NCI-H345 treated with DMSO at 0.1 percent for 48 hours (cell line): ENCODE results near the gene CMBL.
"Not testable (repeated sequence)": the region's sequence is repeated elsewhere in the genome, so short reads cannot be mapped to it uniquely, and the experiment has no call there.

Source experiments
- DNase-seq: peaks from one replicate; lab custom pipeline; 2025; ENCODE audit not compliant: unreplicated experiment; lab: John Stamatoyannopoulos, UW

CMBL gene

GRCh38 chr5:10262121-10262774 lies 45.5 kb downstream of the CMBL start:
- no peak for DNase-seq

- DNase-seq, result no peak
Observed at GRCh38 chr5:10261065-10261464, 46.6 kb downstream of the CMBL start.

- DNase-seq, result no peak
Observed at GRCh38 chr5:10259899-10260298, 47.8 kb downstream of the CMBL start.

- DNase-seq, result no peak
Observed at GRCh38 chr5:10257870-10258269, 49.8 kb downstream of the CMBL start.

- no peak for DNase-seq
Observed at GRCh38 chr5:10254686-10255085, 53.0 kb downstream of the CMBL start.

- no peak for DNase-seq
Observed at GRCh38 chr5:10253390-10253789, 54.3 kb downstream of the CMBL start.

GRCh38 chr5:10251405-10251804 lies 56.3 kb downstream of the CMBL start:
- no peak for DNase-seq

GRCh38 chr5:10250806-10251276 lies 56.9 kb downstream of the CMBL start:
- no peak for DNase-seq

GRCh38 chr5:10249948-10250805 lies 57.5 kb downstream of the CMBL start, which contains the start of gene CCT5:
Gene CCT5, plus strand, starts transcription at chr5:10250280. Its CDS starts 61 bp downstream, at chr5:10250341.
- DNase-seq, result peak; percentile 98

GRCh38 chr5:10248378-10249260 lies 59.1 kb downstream of the CMBL start:
- DNase-seq, result no peak

- not testable (repeated sequence) for DNase-seq
Observed at GRCh38 chr5:10247217-10247616, 60.5 kb downstream of the CMBL start.

- no peak for DNase-seq
Observed at GRCh38 chr5:10246761-10247160, 60.9 kb downstream of the CMBL start.

- no peak for DNase-seq
Observed at GRCh38 chr5:10244342-10244944, 63.3 kb downstream of the CMBL start.

GRCh38 chr5:10243660-10244240 lies 64.0 kb downstream of the CMBL start:
- no peak for DNase-seq

GRCh38 chr5:10235350-10235749 lies 72.4 kb downstream of the CMBL start:
- no peak for DNase-seq

GRCh38 chr5:10233505-10233904 lies 74.2 kb downstream of the CMBL start:
- no peak for DNase-seq

- DNase-seq, result no peak
Observed at GRCh38 chr5:10233011-10233410, 74.7 kb downstream of the CMBL start.

- no peak for DNase-seq
Observed at GRCh38 chr5:10232386-10232785, 75.3 kb downstream of the CMBL start.

- DNase-seq, result no peak
Observed at GRCh38 chr5:10229306-10230048, 78.2 kb downstream of the CMBL start.

GRCh38 chr5:10228288-10228687 lies 79.4 kb downstream of the CMBL start:
- no peak for DNase-seq
